PC-3 (cell line): Measurements from ENCODE around the gene NGDN. TPM values are rescaled to one million over a fixed set of nuclear protein-coding genes. Genes with fewer than 3 reads are reported as not detected.

ENCODE experiments used
- ATAC-seq: fragments of 200-7000 bp; cut with Tn5 transposase; 2 replicates; pipeline ENCODE4 v1.9.1; 2020; ENCODE audit warnings: mild to moderate bottlenecking, moderate library complexity
- BruUV-seq: library from RNA; stranded (reverse); fragments of 400-500 nt; replicated peaks from 2 replicates; lab custom pipeline; 2021; lab: Mats Ljungman, UMichigan
- CTCF ChIA-PET: fragments of 300-600 bp; sonication (Branson Sonifier 250); formaldehyde crosslinking; loops from one replicate; lab custom pipeline; 2022; ENCODE audit warnings: antibody characterized with exemption; lab: Charles Lee
- POLR2A ChIA-PET: fragments of 300-600 bp; sonication (Branson Sonifier 250); formaldehyde crosslinking; loops from one replicate; lab custom pipeline; 2022; ENCODE audit warnings: antibody characterized with exemption; ENCODE audit not compliant: unreplicated experiment; lab: Charles Lee
- DNase-seq: peaks from one replicate; pipeline ENCODE4 v3.0.0-alpha.2; 2015
- H2AFZ ChIP-seq: fragments of 300-600 bp; sonication (generic); 2 replicates; pipeline ENCODE4 v1.6.0; 2016; ENCODE audit warnings: antibody characterized with exemption, low read length
- H3F3A ChIP-seq: fragments of 300-600 bp; sonication (generic); one replicate; pipeline ENCODE4 v1.6.0; 2017; ENCODE audit warnings: antibody characterized with exemption, low read length, control low read depth, mild to moderate bottlenecking; ENCODE audit not compliant: unreplicated experiment
- H3K27ac ChIP-seq: fragments of 300-600 bp; sonication (generic); 2 replicates; pipeline ENCODE4 v1.5.1; 2016; ENCODE audit warnings: mild to moderate bottlenecking, low read length
- H3K27me3 ChIP-seq: fragments of 300-600 bp; sonication (generic); 2 replicates; pipeline ENCODE4 v1.6.1; 2016; ENCODE audit warnings: low read length, mixed read lengths
- H3K36me3 ChIP-seq: fragments of 300-600 bp; sonication (generic); 2 replicates; pipeline ENCODE4 v1.6.1; 2016; ENCODE audit warnings: low read depth, mixed run types, low read length, mixed read lengths
- H3K4me1 ChIP-seq: fragments of 300-600 bp; sonication (generic); 2 replicates; pipeline ENCODE4 v1.5.1; 2016; ENCODE audit warnings: low read length; ENCODE audit not compliant: insufficient read depth
- H3K4me2 ChIP-seq: fragments of 300-600 bp; sonication (generic); 2 replicates; pipeline ENCODE4 v1.6.0; 2016; ENCODE audit warnings: low read length
- H3K4me3 ChIP-seq: fragments of 300-600 bp; sonication (generic); 2 replicates; pipeline ENCODE4 v1.5.1; 2016; ENCODE audit warnings: mild to moderate bottlenecking, low read length, mixed read lengths
- H3K79me2 ChIP-seq: fragments of 300-600 bp; sonication (generic); 2 replicates; pipeline ENCODE4 v1.6.1; 2017; ENCODE audit warnings: low read length, mixed read lengths
- H3K9ac ChIP-seq: fragments of 300-600 bp; sonication (generic); 2 replicates; pipeline ENCODE4 v1.6.0; 2016; ENCODE audit warnings: mild to moderate bottlenecking, low read length
- H3K9me2 ChIP-seq: fragments of 300-600 bp; sonication (generic); replicated peaks from 2 replicates; pipeline ENCODE4 v1.6.1; 2016; ENCODE audit warnings: mixed run types, low read length, mixed read lengths
- H3K9me3 ChIP-seq: fragments of 300-600 bp; sonication (generic); 2 replicates; pipeline ENCODE4 v1.6.1; 2016; ENCODE audit warnings: low read length, mixed read lengths
- H4K20me1 ChIP-seq: fragments of 300-600 bp; sonication (generic); 2 replicates; pipeline ENCODE4 v1.6.1; 2016; ENCODE audit warnings: low read length, mixed read lengths
- EZH2 ChIP-seq: fragments of 300-600 bp; sonication (generic); IDR thresholded peaks from one replicate; pipeline ENCODE4 v1.6.1; 2017; ENCODE audit warnings: antibody characterized with exemption, mild to moderate bottlenecking, low read length; ENCODE audit not compliant: unreplicated experiment
- EZH2phosphoT487 ChIP-seq: fragments of 300-600 bp; sonication (generic); IDR thresholded peaks from 2 replicates; pipeline ENCODE4 v1.6.1; 2018; ENCODE audit warnings: mild to moderate bottlenecking, antibody characterized with exemption, low read length, borderline replicate concordance
- intact Hi-C: fragments of 100-400 bp; cut with micrococcal nuclease; formaldehyde crosslinking; loops from 2 replicates; pipeline ENCODE4 v1.9.0; 2023
- total RNA-seq: library from RNA; depleted of rRNA; stranded (reverse); fragments of >200 nt; gene quantifications from 2 replicates; pipeline ENCODE4 v1.2.3, GENCODE V29; 2014
- TF ChIP-seq, protein P1 (sequence below): fragments of 300-600 bp; sonication (generic); conservative IDR thresholded peaks from 2 replicates; pipeline ENCODE4 v1.5.1; 2017; ENCODE audit warnings: antibody characterized with exemption, low read depth, mild to moderate bottlenecking, low read length

Gene NGDN
- total RNA-seq, 1 experiment from 2014 or later = 57.6 TPM

DNA sequence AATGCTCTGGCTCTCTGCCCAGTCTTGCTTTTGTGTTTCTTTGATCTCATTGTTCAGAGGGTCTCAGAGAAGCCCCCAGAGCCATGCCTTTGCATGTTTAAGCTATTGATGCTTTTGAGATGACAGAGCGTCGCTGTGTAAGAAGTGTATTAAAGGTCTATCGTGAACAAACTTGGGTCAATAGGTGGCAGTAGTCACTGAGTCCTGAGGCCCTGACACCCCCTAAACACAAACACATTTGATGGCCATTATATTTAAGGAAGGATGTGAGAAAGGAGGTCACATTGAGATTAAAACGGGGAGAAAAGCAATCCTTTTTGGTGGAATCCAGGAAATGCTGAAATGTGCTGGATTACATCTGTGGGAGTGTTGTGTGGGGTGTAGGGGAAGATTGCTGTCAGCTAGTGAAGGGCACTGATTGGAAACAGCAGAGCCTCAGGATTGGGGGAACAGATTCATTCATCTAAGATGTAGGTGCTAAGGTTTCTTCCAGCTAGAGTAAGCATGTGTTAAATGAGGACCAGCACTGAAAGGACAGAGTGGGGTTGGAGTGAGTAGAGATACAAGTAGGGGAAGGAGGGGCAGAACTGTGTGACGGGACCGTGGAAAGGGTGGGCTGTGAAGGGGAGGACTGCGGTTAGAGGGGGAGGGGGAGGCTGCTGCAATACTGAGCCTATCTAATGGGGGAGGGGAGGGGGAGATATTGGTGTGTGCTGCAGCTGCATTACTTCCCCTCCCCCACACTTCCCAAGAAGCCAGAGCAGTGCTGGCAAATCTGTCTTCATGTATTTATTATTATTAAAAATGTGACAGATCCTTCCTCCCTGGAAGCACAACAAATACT, 12.7 kb downstream of the NGDN start:
- POLR2A ChIA-PET = no interaction called here
- no peaks in the 10 kb centered on the region for H3K27me3 ChIP-seq
- intact Hi-C loops = no loop called here
- no peaks in the 10 kb centered on the region for H3K79me2 ChIP-seq
- no peaks in the 10 kb centered on the region for H3K4me1 ChIP-seq
- no peak overlapping the region for H3K4me2 ChIP-seq
- no peaks in the 10 kb centered on the region for H3K9me2 ChIP-seq
- peaks cover 45% of the 10 kb centered on the region for H3K36me3 ChIP-seq
- DNase-seq (no peak), ATAC-seq (no peak)
- CTCF ChIA-PET = no interaction called here
- no peak for TF ChIP-seq EZH2phosphoT487
- TF ChIP-seq, protein P1, sequence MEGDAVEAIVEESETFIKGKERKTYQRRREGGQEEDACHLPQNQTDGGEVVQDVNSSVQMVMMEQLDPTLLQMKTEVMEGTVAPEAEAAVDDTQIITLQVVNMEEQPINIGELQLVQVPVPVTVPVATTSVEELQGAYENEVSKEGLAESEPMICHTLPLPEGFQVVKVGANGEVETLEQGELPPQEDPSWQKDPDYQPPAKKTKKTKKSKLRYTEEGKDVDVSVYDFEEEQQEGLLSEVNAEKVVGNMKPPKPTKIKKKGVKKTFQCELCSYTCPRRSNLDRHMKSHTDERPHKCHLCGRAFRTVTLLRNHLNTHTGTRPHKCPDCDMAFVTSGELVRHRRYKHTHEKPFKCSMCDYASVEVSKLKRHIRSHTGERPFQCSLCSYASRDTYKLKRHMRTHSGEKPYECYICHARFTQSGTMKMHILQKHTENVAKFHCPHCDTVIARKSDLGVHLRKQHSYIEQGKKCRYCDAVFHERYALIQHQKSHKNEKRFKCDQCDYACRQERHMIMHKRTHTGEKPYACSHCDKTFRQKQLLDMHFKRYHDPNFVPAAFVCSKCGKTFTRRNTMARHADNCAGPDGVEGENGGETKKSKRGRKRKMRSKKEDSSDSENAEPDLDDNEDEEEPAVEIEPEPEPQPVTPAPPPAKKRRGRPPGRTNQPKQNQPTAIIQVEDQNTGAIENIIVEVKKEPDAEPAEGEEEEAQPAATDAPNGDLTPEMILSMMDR = peak; percentile 30; the same call in 1 of the 2 replicates
- TF ChIP-seq EZH2 = no peak
- H3K4me3 ChIP-seq = no peak overlapping the region
- H3K9me3 ChIP-seq = no peaks in the 10 kb centered on the region
- BruUV-seq = no TSS peak
- H3F3A ChIP-seq = peaks cover 4% of the 10 kb centered on the region
- H4K20me1 ChIP-seq = 0 out of 2 replicates have a peak, but pooled peaks cover 10% of the 10 kb centered on the region
- no peak overlapping the region for H3K9ac ChIP-seq
- no peak overlapping the region for H2AFZ ChIP-seq
- no peak overlapping the region for H3K27ac ChIP-seq

DNA sequence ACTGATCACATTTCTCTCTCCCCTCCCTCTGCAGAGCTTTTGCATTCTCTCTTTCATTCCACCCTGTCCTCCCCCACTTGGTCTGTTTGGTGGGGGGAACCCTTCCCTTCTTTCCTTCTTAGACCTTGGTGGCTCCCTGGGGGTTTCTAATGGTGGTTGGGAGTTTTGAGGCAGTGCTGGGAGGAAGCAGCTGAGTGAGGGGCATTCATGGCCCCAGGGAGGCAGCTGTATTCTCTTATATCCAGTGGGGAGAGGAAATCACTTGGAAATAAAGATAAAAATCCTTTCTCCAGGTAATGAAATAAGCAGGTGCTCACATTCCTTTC, 13.3 kb downstream of the NGDN start:
- no peak overlapping the region for H3K9ac ChIP-seq
- no peak overlapping the region for H2AFZ ChIP-seq
- no peaks in the 10 kb centered on the region for H3K9me2 ChIP-seq
- H3K4me3 ChIP-seq = no peak overlapping the region
- peaks cover 2% of the 10 kb centered on the region for H3F3A ChIP-seq
- BruUV-seq = no TSS peak
- no peaks in the 10 kb centered on the region for H3K9me3 ChIP-seq
- no peak overlapping the region for H3K4me2 ChIP-seq
- ATAC-seq = no peak
- H3K27me3 ChIP-seq = no peaks in the 10 kb centered on the region
- TF ChIP-seq, protein P1 = no peak
- no peak for TF ChIP-seq EZH2
- no peak for TF ChIP-seq EZH2phosphoT487
- H3K79me2 ChIP-seq = no peaks in the 10 kb centered on the region
- no peaks in the 10 kb centered on the region for H3K4me1 ChIP-seq
- ChIA-PET POLR2A (no interaction called here), CTCF (no interaction called here)
- DNase-seq = no peak
- H3K36me3 ChIP-seq = peaks cover 44% of the 10 kb centered on the region
- H3K27ac ChIP-seq = no peak overlapping the region
- intact Hi-C loops = no loop called here
- H4K20me1 ChIP-seq = 0 out of 2 replicates have a peak, but pooled peaks cover 10% of the 10 kb centered on the region
